Measurements from ENCODE around the gene ATP1A3.

GRCh38 chr19:42032431-42032830 lies 38.4 kb upstream of the ATP1A3 start:
- TF ChIP-seq CTCF (IDR thresholded peaks at IDR 0.05) (no peak), POLR2A (IDR thresholded peaks at IDR 0.05) (no peak)

All from adrenal gland (tissue), 5 donors.